GM13977 (cell line): ENCODE data around the gene ZBTB8A.
"Not testable (repeated sequence)": the region's sequence is repeated elsewhere in the genome, so short reads cannot be mapped to it uniquely, and the experiment has no call there.

Experiments
- DNase-seq: peaks from one replicate; pipeline ENCODE4 v3.0.0; 2012; ENCODE audit warnings: low spot score
- CTCF ChIP-seq: IDR thresholded peaks from 2 replicates; pipeline ENCODE4 v1.5.1; 2012; ENCODE audit warnings: mild to moderate bottlenecking, control low read depth; ENCODE audit not compliant: insufficient read depth; ENCODE audit errors: extremely low read depth, missing control alignments
- in situ Hi-C: fragments of 300-500 bp; cut with MboI; formaldehyde crosslinking; loops from one replicate; pipeline ENCODE4 v1.12.0; 2022; ENCODE audit warnings: low sequenced_read_pairs, low pct_unique_long_range_greater_than_20kb, mixed read lengths, inconsistent platforms; ENCODE audit not compliant: unreplicated experiment

ZBTB8A gene

GRCh38 chr1:32639489-32640075 is 100.4 kb downstream of the ZBTB8A start:
- in situ Hi-C loops: no loop called here
- DNase-seq: no peak
- no peak for TF ChIP-seq CTCF

- DNase-seq, in situ Hi-C loops: not testable (repeated sequence)
Observed at GRCh38 chr1:32642292-32642827, 103.1 kb downstream of the ZBTB8A start.

GRCh38 chr1:32644426-32644825 is 105.2 kb downstream of the ZBTB8A start:
- TF ChIP-seq CTCF: no peak
- DNase-seq: no peak
- in situ Hi-C loops: no loop called here

- in situ Hi-C loops: no loop called here
Observed at GRCh38 chr1:32647308-32648134, 108.3 kb downstream of the ZBTB8A start.

GRCh38 chr1:32650248-32650751 is 111.1 kb downstream of the ZBTB8A start, which contains the start of gene ZBTB8OS:
TSS of gene ZBTB8OS (minus strand) at chr1:32650550. CDS start at chr1:32650529, 21 bp downstream.
- DNase-seq: peak; percentile 89
- in situ Hi-C loops: no loop called here
- no peak for TF ChIP-seq CTCF

More at GRCh38 chr1:32647308-32648134, 108.3 kb downstream of the ZBTB8A start:
- no peak for DNase-seq
- TF ChIP-seq CTCF: no peak

GRCh38 chr1:32650752-32651460 is 111.7 kb downstream of the ZBTB8A start, which contains the start of gene RBBP4:
TSS of gene RBBP4 (plus strand) at chr1:32651208. CDS start at chr1:32651307, 99 bp downstream.
- in situ Hi-C loops: no loop called here
- TF ChIP-seq CTCF: no peak
- peak; percentile 97 for DNase-seq
